ENCODE measurements around the gene ST6GAL1. TPM values are rescaled to one million over a fixed set of nuclear protein-coding genes. Genes with fewer than 3 reads are reported as not detected.

ST6GAL1 gene
- total RNA-seq, 6 experiments from 2014 or later = 389 to 574 (median 483) TPM

GRCh38 chr3:187079090-187080022, 149.0 kb downstream of the ST6GAL1 start:
- TF ChIP-seq POLR2A (IDR thresholded peaks at IDR 0.05) (no peak), CTCF (IDR thresholded peaks at IDR 0.05) (no peak)

GRCh38 chr3:187080799-187081450, 150.6 kb downstream of the ST6GAL1 start:
- Histone ChIP-seq H3K9me3 (no peaks in the 10 kb centered on the region), H3K36me3 (peaks cover under 1 to 26% (median 8%) of the 10 kb centered on the region in 4 donors), H3K4me1 (peaks cover 0 to 4% (median 0%) of the 10 kb centered on the region in 4 donors), H3K4me3 (no peak overlapping the region), H3K27me3 (no peaks in the 10 kb centered on the region), H3K27ac (peak overlapping the region in 1 of 3 donors; percentile 20)
- no peak for DNase-seq
- TF ChIP-seq CTCF (IDR thresholded peaks at IDR 0.05) = no peak
- TF ChIP-seq POLR2A (IDR thresholded peaks at IDR 0.05) = no peak
- ATAC-seq = peak; percentile 34 to 59 (median 53)
- intact Hi-C loops (cut with DNase I) = no loop called here
- 58% methylated on average over 13 of the region's 13 CpGs for WGBS (ENCODE audit: insufficient coverage, low coverage, low lambda C conversion rate, missing lambda C conversion rate)

More at GRCh38 chr3:187079090-187080022, 149.0 kb downstream of the ST6GAL1 start:
- no peak for DNase-seq
- intact Hi-C loops (cut with DNase I) = no loop called here
- Histone ChIP-seq H3K36me3 (peaks cover 5 to 42% (median 18%) of the 10 kb centered on the region in 4 donors), H3K9me3 (no peaks in the 10 kb centered on the region), H3K4me1 (peaks cover 0 to 4% (median 0%) of the 10 kb centered on the region in 4 donors), H3K4me3 (no peak overlapping the region), H3K27me3 (no peaks in the 10 kb centered on the region), H3K27ac (no peak overlapping the region)
- peak in 1 of 4 donors; percentile 27 for ATAC-seq
- WGBS (ENCODE audit: insufficient coverage, low coverage, low lambda C conversion rate, missing lambda C conversion rate) = 70% methylated on average over 4 of the region's 8 CpGs

- no peak overlapping the region for H3K27ac ChIP-seq
- peaks cover 0 to 7% (median 0%) of the 10 kb centered on the region in 4 donors for H3K36me3 ChIP-seq
- intact Hi-C loops (cut with DNase I) = no loop called here
- H3K27me3 ChIP-seq = no peaks in the 10 kb centered on the region
- WGBS (ENCODE audit: insufficient coverage, low coverage, low lambda C conversion rate, missing lambda C conversion rate) = 94% methylated on average over 6 of the region's 6 CpGs
- ATAC-seq = no peak
- H3K9me3 ChIP-seq = no peaks in the 10 kb centered on the region
- TF ChIP-seq CTCF (IDR thresholded peaks at IDR 0.05) (no peak), POLR2A (IDR thresholded peaks at IDR 0.05) (no peak)
- H3K4me1 ChIP-seq = peaks cover 0 to 4% (median 0%) of the 10 kb centered on the region in 4 donors
- H3K4me3 ChIP-seq = no peak overlapping the region
- no peak for DNase-seq
Observed at GRCh38 chr3:187082758-187083375, 152.5 kb downstream of the ST6GAL1 start.

GRCh38 chr3:187084126-187084525, 153.8 kb downstream of the ST6GAL1 start:
- no peak overlapping the region for H3K27ac ChIP-seq
- intact Hi-C loops (cut with DNase I) = no loop called here
- WGBS (ENCODE audit: insufficient coverage, low coverage, low lambda C conversion rate, missing lambda C conversion rate) = 56% methylated on average over 5 of the region's 5 CpGs
- H3K4me1 ChIP-seq = peaks cover 0 to 4% (median 2%) of the 10 kb centered on the region in 4 donors
- no peaks in the 10 kb centered on the region for H3K36me3 ChIP-seq
- ATAC-seq = no peak
- no peak for TF ChIP-seq POLR2A (IDR thresholded peaks at IDR 0.05)
- no peaks in the 10 kb centered on the region for H3K9me3 ChIP-seq
- DNase-seq = no peak
- no peak overlapping the region for H3K4me3 ChIP-seq
- no peaks in the 10 kb centered on the region for H3K27me3 ChIP-seq
